HL-60 (cell line): ENCODE data around the gene DOLK.

Experiments used
- GABPA ChIP-seq: IDR thresholded peaks from 2 replicates; pipeline ENCODE4 v1.6.1; 2012; ENCODE audit warnings: low read depth
- POLR2AphosphoS5 ChIP-seq: IDR thresholded peaks from 2 replicates; pipeline ENCODE4 v1.6.1; 2012; ENCODE audit warnings: low read depth
- TF ChIP-seq, protein P1 (sequence below): IDR thresholded peaks from one replicate; pipeline ENCODE4 v1.5.1; 2011; ENCODE audit warnings: low read length, control low read depth, inconsistent platforms; ENCODE audit not compliant: insufficient read depth
- TF ChIP-seq, protein P2 (sequence below): IDR thresholded peaks from 2 replicates; pipeline ENCODE4 v1.6.1; 2012; ENCODE audit warnings: low read depth; ENCODE audit not compliant: insufficient replicate concordance

DNA sequence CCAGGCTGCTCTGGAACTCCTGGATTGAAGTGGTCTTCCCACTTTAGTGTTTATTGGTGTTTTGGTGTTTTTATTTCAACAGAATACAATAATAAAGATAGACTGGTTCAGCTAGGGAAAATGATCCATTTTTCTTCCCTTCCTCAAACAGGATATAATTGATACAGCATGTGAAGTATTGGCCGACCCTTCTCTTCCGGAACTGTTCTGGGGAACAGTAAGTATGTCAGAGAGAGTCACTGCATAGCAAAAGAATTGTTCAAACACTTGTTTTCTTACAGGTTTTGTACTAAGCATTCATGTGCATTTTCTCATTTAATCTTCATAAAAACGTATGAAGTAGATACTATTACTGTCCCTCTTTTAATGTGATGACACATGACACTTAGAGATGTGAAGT is 31.7 kb upstream of the DOLK start:
- TF ChIP-seq GABPA = no peak
- TF ChIP-seq, protein P1, sequence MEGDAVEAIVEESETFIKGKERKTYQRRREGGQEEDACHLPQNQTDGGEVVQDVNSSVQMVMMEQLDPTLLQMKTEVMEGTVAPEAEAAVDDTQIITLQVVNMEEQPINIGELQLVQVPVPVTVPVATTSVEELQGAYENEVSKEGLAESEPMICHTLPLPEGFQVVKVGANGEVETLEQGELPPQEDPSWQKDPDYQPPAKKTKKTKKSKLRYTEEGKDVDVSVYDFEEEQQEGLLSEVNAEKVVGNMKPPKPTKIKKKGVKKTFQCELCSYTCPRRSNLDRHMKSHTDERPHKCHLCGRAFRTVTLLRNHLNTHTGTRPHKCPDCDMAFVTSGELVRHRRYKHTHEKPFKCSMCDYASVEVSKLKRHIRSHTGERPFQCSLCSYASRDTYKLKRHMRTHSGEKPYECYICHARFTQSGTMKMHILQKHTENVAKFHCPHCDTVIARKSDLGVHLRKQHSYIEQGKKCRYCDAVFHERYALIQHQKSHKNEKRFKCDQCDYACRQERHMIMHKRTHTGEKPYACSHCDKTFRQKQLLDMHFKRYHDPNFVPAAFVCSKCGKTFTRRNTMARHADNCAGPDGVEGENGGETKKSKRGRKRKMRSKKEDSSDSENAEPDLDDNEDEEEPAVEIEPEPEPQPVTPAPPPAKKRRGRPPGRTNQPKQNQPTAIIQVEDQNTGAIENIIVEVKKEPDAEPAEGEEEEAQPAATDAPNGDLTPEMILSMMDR = no peak
- TF ChIP-seq, protein P2, sequence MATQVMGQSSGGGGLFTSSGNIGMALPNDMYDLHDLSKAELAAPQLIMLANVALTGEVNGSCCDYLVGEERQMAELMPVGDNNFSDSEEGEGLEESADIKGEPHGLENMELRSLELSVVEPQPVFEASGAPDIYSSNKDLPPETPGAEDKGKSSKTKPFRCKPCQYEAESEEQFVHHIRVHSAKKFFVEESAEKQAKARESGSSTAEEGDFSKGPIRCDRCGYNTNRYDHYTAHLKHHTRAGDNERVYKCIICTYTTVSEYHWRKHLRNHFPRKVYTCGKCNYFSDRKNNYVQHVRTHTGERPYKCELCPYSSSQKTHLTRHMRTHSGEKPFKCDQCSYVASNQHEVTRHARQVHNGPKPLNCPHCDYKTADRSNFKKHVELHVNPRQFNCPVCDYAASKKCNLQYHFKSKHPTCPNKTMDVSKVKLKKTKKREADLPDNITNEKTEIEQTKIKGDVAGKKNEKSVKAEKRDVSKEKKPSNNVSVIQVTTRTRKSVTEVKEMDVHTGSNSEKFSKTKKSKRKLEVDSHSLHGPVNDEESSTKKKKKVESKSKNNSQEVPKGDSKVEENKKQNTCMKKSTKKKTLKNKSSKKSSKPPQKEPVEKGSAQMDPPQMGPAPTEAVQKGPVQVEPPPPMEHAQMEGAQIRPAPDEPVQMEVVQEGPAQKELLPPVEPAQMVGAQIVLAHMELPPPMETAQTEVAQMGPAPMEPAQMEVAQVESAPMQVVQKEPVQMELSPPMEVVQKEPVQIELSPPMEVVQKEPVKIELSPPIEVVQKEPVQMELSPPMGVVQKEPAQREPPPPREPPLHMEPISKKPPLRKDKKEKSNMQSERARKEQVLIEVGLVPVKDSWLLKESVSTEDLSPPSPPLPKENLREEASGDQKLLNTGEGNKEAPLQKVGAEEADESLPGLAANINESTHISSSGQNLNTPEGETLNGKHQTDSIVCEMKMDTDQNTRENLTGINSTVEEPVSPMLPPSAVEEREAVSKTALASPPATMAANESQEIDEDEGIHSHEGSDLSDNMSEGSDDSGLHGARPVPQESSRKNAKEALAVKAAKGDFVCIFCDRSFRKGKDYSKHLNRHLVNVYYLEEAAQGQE = no peak
- TF ChIP-seq POLR2AphosphoS5 = no peak
